Transverse colon (tissue), 4 donors: Measurements from ENCODE around the gene TUSC2.

Experiments
- EP300 ChIP-seq: sonication (generic); formaldehyde crosslinking; IDR thresholded peaks from one replicate; pipeline ENCODE4 v1.6.1; 2017; ENCODE audit warnings: antibody characterized with exemption, low read depth
- POLR2A ChIP-seq: fragments of 450-650 bp; IDR thresholded peaks from one replicate; pipeline ENCODE4 v1.6.1; 2016; ENCODE audit warnings: antibody characterized with exemption, mild to moderate bottlenecking, moderate library complexity
- POLR2AphosphoS5 ChIP-seq, 3 donors: sonication (generic); formaldehyde crosslinking; IDR thresholded peaks; one replicate each; pipeline ENCODE4 v1.6.1; 2016; ENCODE audit warnings: antibody characterized with exemption in 3 of 3
- TF ChIP-seq, protein P1 (sequence below), 5 experiments: fragments of 200-600 bp in 3 of 5; fragments of 450-650 bp in 2 of 5; sonication (generic) in 3 of 5; IDR thresholded peaks; 1 replicate in 2 of 5; 2 replicates in 3 of 5; pipeline ENCODE4 v1.5.1; 2016 to 2017; ENCODE audit warnings: antibody characterized with exemption in 5 of 5, inconsistent platforms in 3 of 5, mild to moderate bottlenecking in 2 of 5, moderate library complexity in 1 of 5

DNA sequence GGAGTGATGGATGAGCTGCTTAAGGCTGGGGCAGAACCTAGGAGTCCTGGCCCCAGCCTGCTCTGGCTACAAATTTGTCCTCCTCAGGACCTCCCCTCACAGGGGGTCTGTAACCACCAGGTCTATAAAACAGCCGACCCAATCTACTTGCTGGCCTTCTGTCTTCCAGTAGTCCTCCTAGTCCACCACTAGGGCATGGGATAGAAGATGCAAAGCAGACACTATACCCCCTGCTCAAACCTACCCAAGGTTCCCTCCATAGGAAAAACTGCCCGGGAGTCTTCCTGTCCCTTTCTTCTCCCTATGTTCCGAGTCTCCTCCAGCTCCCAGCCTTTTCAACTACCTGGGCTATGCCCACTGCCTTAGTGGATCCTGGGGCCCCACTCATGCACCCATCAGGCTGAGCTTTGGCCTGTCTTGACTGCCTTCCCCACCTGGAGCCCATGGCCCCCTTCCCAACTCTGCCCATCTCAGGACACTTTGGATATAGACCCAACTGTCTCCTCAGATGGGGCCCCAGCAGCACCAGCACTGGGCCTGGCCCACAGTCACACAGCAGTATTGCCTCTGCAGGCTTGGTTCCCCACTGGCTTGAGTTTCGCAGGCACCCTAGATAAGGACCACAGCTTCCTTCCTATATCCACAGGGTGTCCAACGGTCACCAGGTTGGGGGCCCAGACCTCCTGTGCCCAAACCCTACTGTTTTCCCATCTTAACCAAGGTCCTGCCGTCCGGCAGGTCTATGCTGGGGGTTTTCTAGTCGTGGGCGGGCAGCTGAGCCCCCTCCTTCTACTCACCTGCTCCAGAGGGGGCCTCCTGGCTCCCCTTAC lies 29.9 kb downstream of the TUSC2 start:
- TF ChIP-seq, protein P1, sequence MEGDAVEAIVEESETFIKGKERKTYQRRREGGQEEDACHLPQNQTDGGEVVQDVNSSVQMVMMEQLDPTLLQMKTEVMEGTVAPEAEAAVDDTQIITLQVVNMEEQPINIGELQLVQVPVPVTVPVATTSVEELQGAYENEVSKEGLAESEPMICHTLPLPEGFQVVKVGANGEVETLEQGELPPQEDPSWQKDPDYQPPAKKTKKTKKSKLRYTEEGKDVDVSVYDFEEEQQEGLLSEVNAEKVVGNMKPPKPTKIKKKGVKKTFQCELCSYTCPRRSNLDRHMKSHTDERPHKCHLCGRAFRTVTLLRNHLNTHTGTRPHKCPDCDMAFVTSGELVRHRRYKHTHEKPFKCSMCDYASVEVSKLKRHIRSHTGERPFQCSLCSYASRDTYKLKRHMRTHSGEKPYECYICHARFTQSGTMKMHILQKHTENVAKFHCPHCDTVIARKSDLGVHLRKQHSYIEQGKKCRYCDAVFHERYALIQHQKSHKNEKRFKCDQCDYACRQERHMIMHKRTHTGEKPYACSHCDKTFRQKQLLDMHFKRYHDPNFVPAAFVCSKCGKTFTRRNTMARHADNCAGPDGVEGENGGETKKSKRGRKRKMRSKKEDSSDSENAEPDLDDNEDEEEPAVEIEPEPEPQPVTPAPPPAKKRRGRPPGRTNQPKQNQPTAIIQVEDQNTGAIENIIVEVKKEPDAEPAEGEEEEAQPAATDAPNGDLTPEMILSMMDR (IDR thresholded peaks at IDR 0.05): no peak
- TF ChIP-seq POLR2AphosphoS5 (IDR thresholded peaks at IDR 0.05) (no peak), POLR2A (no peak), EP300 (no peak)
